Liver (tissue), 9 donors: ENCODE measurements around the gene COX8A. TPM values are rescaled to one million over a fixed set of nuclear protein-coding genes. Genes with fewer than 3 reads are reported as not detected.
"Not testable (repeated sequence)": the region's sequence is repeated elsewhere in the genome, so short reads cannot be mapped to it uniquely, and the experiment has no call there.

Source experiments
- DNase-seq: peaks from one replicate; pipeline ENCODE4 v3.0.0-alpha.2; 2017; ENCODE audit warnings: low spot score
- H3K27ac ChIP-seq, 2 donors: one replicate each; pipeline ENCODE4 v1.7.0; 2013; ENCODE audit warnings: inconsistent platforms in 2 of 2, low read length in 2 of 2, control low read depth in 1 of 2, low read depth in 1 of 2, mild to moderate bottlenecking in 1 of 2
- H3K27me3 ChIP-seq, 4 donors: one replicate each; pipeline versions ENCODE4 v1.6.1 to v1.7.0; 2013; ENCODE audit warnings: low read length in 3 of 4, inconsistent platforms in 1 of 4, mild to moderate bottlenecking in 1 of 4, moderate library complexity in 1 of 4; ENCODE audit not compliant: control insufficient read depth in 4 of 4, insufficient read depth in 4 of 4
- H3K36me3 ChIP-seq, 4 donors: one replicate each; pipeline versions ENCODE4 v1.6.1 to v1.7.0; 2013; ENCODE audit warnings: low read length in 3 of 4, mild to moderate bottlenecking in 3 of 4, low read depth in 1 of 4, moderate library complexity in 1 of 4; ENCODE audit not compliant: control insufficient read depth in 4 of 4, insufficient read depth in 3 of 4
- H3K4me1 ChIP-seq, 4 donors: one replicate each; pipeline versions ENCODE4 v1.6.1 to v1.7.0; 2013; ENCODE audit warnings: low read length in 3 of 4, mild to moderate bottlenecking in 3 of 4, moderate library complexity in 1 of 4; ENCODE audit not compliant: control insufficient read depth in 4 of 4, insufficient read depth in 4 of 4
- H3K4me3 ChIP-seq, 3 donors: one replicate each; pipeline versions ENCODE4 v1.6.1 to v1.7.0; 2013; ENCODE audit warnings: low read length in 3 of 3, control low read depth in 1 of 3, low read depth in 1 of 3, mild to moderate bottlenecking in 1 of 3
- H3K9ac ChIP-seq, 2 donors: one replicate each; pipeline ENCODE4 v1.7.0; 2013; ENCODE audit warnings: low read length in 2 of 2, mild to moderate bottlenecking in 2 of 2, moderate library complexity in 2 of 2, control low read depth in 1 of 2, low read depth in 1 of 2
- H3K9me3 ChIP-seq, 4 donors: one replicate each; pipeline versions ENCODE4 v1.6.1 to v1.7.0; 2013; ENCODE audit warnings: low read length in 3 of 4; ENCODE audit not compliant: control insufficient read depth in 4 of 4
- CTCF ChIP-seq: fragments of 150-350 bp; IDR thresholded peaks from 2 replicates; pipeline ENCODE4 v1.5.1; 2017; ENCODE audit warnings: improper control_type of control experiment, low read depth, low read length; ENCODE audit not compliant: missing input control
- EGR1 ChIP-seq, 2 donors: IDR thresholded peaks; 2 replicates each; pipeline ENCODE4 v1.6.1; 2016 to 2018; ENCODE audit warnings: antibody characterized with exemption in 2 of 2, low read depth in 2 of 2
- FOXA1 ChIP-seq: IDR thresholded peaks from 2 replicates; pipeline ENCODE4 v1.6.1; 2016; ENCODE audit warnings: antibody characterized with exemption
- FOXA2 ChIP-seq: IDR thresholded peaks from 2 replicates; pipeline ENCODE4 v1.6.1; 2016; ENCODE audit warnings: antibody characterized with exemption
- GABPA ChIP-seq, 2 donors: IDR thresholded peaks in 1 of 2; conservative IDR thresholded peaks in 1 of 2; 2 replicates each; pipeline ENCODE4 v1.6.1; 2016; ENCODE audit warnings: antibody characterized with exemption in 2 of 2, mild to moderate bottlenecking in 1 of 2, moderate library complexity in 1 of 2
- HNF4A ChIP-seq, 2 donors: conservative IDR thresholded peaks; 2 replicates each; pipeline ENCODE4 v1.6.1; 2016; ENCODE audit warnings: antibody characterized with exemption in 2 of 2, mild to moderate bottlenecking in 2 of 2
- MAX ChIP-seq: IDR thresholded peaks from 2 replicates; pipeline ENCODE4 v1.6.1; 2016; ENCODE audit warnings: antibody characterized with exemption
- NR2F2 ChIP-seq: IDR thresholded peaks from 2 replicates; pipeline ENCODE4 v1.6.1; 2016; ENCODE audit warnings: antibody characterized with exemption
- WGBS: extraction: QIAGEN DNeasy Blood & Tissue Kit; methylation state at CpG from one replicate; pipeline ENCODE4 v1.1.7; 2013; 5-methylcytosine and 5-hydroxymethylcytosine counted together
- polyA plus RNA-seq, 2 donors: library from polyadenylated mRNA; stranded (reverse) in 1 of 2; unstranded in 1 of 2; fragments of 200-250 nt in 1 of 2; fragments of >200 nt in 1 of 2; fragmentation: Nextera tagmentation in 1 of 2; extraction: Ambion mirVana in 1 of 2; gene quantifications; one replicate each; pipeline versions ENCODE4 v1.2.1 to v1.2.3, GENCODE V29; 2013 to 2015
- total RNA-seq, 2 donors: library from RNA; depleted of rRNA; stranded (reverse); fragments of >200 nt; gene quantifications; one replicate each; pipeline ENCODE4 v1.2.3, GENCODE V29; 2014
- TF ChIP-seq, protein P1 (sequence below): IDR thresholded peaks from 2 replicates; pipeline ENCODE4 v1.6.1; 2016; ENCODE audit warnings: antibody characterized with exemption, mild to moderate bottlenecking
- donor health status: healthy.
- donor health status: healthy.
- donor health status: healthy.
- donor health status: healthy.
- donor health status: healthy.

Gene COX8A
- total and polyA plus RNA-seq, 4 donors: 250 to 586 (median 363) TPM

DNA sequence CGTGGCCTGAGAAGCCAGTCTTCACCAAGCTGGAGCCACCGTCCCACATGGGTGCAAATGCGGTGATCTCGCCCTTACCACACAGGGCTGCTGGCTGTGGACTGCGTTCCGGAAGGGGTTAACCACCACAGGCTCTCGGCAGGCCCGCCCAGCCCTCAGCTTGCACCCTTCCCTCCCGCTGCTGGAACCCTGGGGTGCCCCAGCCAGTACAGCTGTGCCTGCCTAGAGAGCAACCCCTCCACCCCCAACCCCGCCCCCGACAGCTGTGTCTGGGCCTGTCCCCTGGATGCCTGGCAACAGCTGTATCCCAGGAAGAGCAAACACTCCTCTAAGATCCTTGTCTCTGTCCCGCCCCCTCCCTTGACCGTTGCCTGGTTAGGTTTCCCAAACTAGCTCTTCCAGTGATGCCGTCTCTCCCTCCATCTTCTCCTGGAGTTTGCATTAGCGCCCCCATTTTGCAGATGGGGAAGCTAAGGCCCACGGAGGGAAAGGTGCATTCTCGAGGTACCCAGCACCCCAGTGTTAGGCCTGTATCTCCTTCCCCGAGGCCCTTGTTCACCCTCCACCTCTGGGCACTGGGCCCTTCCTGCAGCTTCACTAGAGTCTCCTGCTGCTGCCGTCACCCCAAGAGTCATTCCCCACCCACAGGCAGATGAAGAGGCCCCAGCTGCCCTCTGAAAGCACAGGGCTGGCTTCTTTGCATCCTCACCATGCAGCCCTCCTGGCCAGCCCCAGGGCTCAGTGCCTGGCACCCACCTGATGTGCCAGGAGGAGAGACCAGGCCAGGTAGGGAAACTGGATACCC is 12.6 kb upstream of the COX8A start:
- no peak for DNase-seq
- no peaks in the 10 kb centered on the region for H3K4me1 ChIP-seq
- no peak overlapping the region for H3K9ac ChIP-seq
- H3K4me3 ChIP-seq: no peak overlapping the region
- 49% methylated on average over 19 of the region's 19 CpGs for WGBS
- H3K36me3 ChIP-seq: peaks cover 0 to 3% (median 0%) of the 10 kb centered on the region in 4 donors
- no peaks in the 10 kb centered on the region for H3K27me3 ChIP-seq
- TF ChIP-seq EGR1 (IDR thresholded peaks at IDR 0.05; ENCODE audit: low read depth in 2 of 2) (no peak), CTCF (no peak), GABPA (IDR thresholded peaks at IDR 0.05 in 1 of 2, conservative IDR thresholded peaks at IDR 0.05 in 1 of 2) (no peak), NR2F2 (no peak), HNF4A (conservative IDR thresholded peaks at IDR 0.05) (no peak), MAX (no peak), FOXA2 (no peak), FOXA1 (no peak)
- TF ChIP-seq, protein P1, sequence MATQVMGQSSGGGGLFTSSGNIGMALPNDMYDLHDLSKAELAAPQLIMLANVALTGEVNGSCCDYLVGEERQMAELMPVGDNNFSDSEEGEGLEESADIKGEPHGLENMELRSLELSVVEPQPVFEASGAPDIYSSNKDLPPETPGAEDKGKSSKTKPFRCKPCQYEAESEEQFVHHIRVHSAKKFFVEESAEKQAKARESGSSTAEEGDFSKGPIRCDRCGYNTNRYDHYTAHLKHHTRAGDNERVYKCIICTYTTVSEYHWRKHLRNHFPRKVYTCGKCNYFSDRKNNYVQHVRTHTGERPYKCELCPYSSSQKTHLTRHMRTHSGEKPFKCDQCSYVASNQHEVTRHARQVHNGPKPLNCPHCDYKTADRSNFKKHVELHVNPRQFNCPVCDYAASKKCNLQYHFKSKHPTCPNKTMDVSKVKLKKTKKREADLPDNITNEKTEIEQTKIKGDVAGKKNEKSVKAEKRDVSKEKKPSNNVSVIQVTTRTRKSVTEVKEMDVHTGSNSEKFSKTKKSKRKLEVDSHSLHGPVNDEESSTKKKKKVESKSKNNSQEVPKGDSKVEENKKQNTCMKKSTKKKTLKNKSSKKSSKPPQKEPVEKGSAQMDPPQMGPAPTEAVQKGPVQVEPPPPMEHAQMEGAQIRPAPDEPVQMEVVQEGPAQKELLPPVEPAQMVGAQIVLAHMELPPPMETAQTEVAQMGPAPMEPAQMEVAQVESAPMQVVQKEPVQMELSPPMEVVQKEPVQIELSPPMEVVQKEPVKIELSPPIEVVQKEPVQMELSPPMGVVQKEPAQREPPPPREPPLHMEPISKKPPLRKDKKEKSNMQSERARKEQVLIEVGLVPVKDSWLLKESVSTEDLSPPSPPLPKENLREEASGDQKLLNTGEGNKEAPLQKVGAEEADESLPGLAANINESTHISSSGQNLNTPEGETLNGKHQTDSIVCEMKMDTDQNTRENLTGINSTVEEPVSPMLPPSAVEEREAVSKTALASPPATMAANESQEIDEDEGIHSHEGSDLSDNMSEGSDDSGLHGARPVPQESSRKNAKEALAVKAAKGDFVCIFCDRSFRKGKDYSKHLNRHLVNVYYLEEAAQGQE: no peak
- H3K9me3 ChIP-seq: no peaks in the 10 kb centered on the region
- H3K27ac ChIP-seq: no peak overlapping the region

GRCh38 chr11:63963895-63964294 is 10.5 kb upstream of the COX8A start:
- not testable (repeated sequence) for H3K4me1 ChIP-seq, H3K27me3 ChIP-seq, H3K27ac ChIP-seq, DNase-seq, H3K36me3 ChIP-seq, H3K9ac ChIP-seq, H3K4me3 ChIP-seq, H3K9me3 ChIP-seq
- WGBS: 89% methylated on average over 4 of the region's 4 CpGs

DNA sequence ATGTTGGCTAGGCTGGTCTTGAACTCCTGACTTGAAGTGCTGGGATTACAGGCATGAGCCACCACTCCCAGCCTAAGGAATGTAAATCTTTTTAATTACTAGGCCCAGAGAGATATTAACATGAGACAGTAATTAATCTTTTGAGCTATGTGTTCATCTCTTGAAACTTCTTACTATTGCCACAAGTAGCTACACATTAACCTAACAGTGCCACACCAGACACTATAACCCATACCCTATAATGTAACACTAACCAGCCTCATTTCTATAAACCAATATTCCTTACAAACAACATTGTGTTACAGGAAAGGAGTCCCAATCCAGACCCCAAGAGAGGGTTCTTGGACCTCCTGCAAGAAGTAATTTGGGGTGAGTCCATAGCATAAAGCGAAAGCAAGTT is 8.0 kb upstream of the COX8A start:
- no peaks in the 10 kb centered on the region for H3K36me3 ChIP-seq
- 96% methylated on average over 1 of the region's 1 CpG for WGBS
- H3K9ac ChIP-seq: no peak overlapping the region
- H3K4me1 ChIP-seq: no peaks in the 10 kb centered on the region
- H3K27ac ChIP-seq: no peak overlapping the region
- H3K27me3 ChIP-seq: no peaks in the 10 kb centered on the region
- no peak overlapping the region for H3K4me3 ChIP-seq
- no peaks in the 10 kb centered on the region for H3K9me3 ChIP-seq
- TF ChIP-seq CTCF: no peak
- DNase-seq: no peak
